Measurements from ENCODE around the gene ACTA2.

The ACTA2 gene

GRCh38 chr10:88920986-88921593 lies 31.5 kb downstream of the ACTA2 start:
- no peak for DNase-seq

GRCh38 chr10:88920198-88920597 lies 32.4 kb downstream of the ACTA2 start:
- DNase-seq = no peak

- DNase-seq = no peak
Measured at GRCh38 chr10:88919041-88919440, 33.5 kb downstream of the ACTA2 start.

GRCh38 chr10:88918191-88918905 lies 34.2 kb downstream of the ACTA2 start:
- DNase-seq = no peak

- DNase-seq = no peak
Measured at GRCh38 chr10:88916986-88917385, 35.6 kb downstream of the ACTA2 start.

- no peak for DNase-seq
Measured at GRCh38 chr10:88916231-88916630, 36.3 kb downstream of the ACTA2 start.

GRCh38 chr10:88915781-88916180 lies 36.8 kb downstream of the ACTA2 start:
- DNase-seq = no peak

GRCh38 chr10:88913788-88914187 lies 38.8 kb downstream of the ACTA2 start:
- DNase-seq = no peak

GRCh38 chr10:88913127-88913526 lies 39.4 kb downstream of the ACTA2 start:
- DNase-seq = no peak

- DNase-seq = no peak
Measured at GRCh38 chr10:88911851-88912250, 40.7 kb downstream of the ACTA2 start.

GRCh38 chr10:88911116-88911515 lies 41.5 kb downstream of the ACTA2 start:
- DNase-seq = no peak

GRCh38 chr10:88908194-88908593 lies 44.4 kb downstream of the ACTA2 start:
- DNase-seq = no peak

GRCh38 chr10:88906921-88907320 lies 45.7 kb downstream of the ACTA2 start:
- no peak for DNase-seq

- DNase-seq = no peak
Measured at GRCh38 chr10:88903715-88904114, 48.9 kb downstream of the ACTA2 start.

GRCh38 chr10:88901984-88902789 lies 50.4 kb downstream of the ACTA2 start:
- no peak for DNase-seq

- no peak for DNase-seq
Measured at GRCh38 chr10:88901206-88901983, 51.2 kb downstream of the ACTA2 start.

GRCh38 chr10:88899886-88900285 lies 52.7 kb downstream of the ACTA2 start:
- DNase-seq = no peak

GRCh38 chr10:88898727-88899126 lies 53.8 kb downstream of the ACTA2 start:
- no peak for DNase-seq

- DNase-seq = no peak
Measured at GRCh38 chr10:88896994-88897853, 55.3 kb downstream of the ACTA2 start.

- DNase-seq = no peak
Measured at GRCh38 chr10:88896372-88896993, 56.1 kb downstream of the ACTA2 start.
